HCEC 1CT (cell line): ENCODE results near the gene SAMHD1.
A peak's percentile ranks its signal among the peaks of the same experiment; 100 is the strongest.
"Not testable (repeated sequence)": the region's sequence is repeated elsewhere in the genome, so short reads cannot be mapped to it uniquely, and the experiment has no call there.

Experiments
- DNase-seq: peaks from one replicate; pipeline ENCODE4 v3.0.0-alpha.2; 2017

The SAMHD1 gene

GRCh38 chr20:36906086-36906485 lies 45.4 kb downstream of the SAMHD1 start:
- DNase-seq: not testable (repeated sequence)

- DNase-seq: not testable (repeated sequence)
These were observed 45.9 kb downstream of the SAMHD1 start for GRCh38 chr20:36905566-36905965.

- no peak for DNase-seq
These were observed 46.8 kb downstream of the SAMHD1 start for GRCh38 chr20:36904690-36905089.

GRCh38 chr20:36895036-36895435 lies 56.5 kb downstream of the SAMHD1 start:
- no peak for DNase-seq

- no peak for DNase-seq
These were observed 57.7 kb downstream of the SAMHD1 start for GRCh38 chr20:36893801-36894200.

- DNase-seq: no peak
These were observed 60.3 kb downstream of the SAMHD1 start for GRCh38 chr20:36891211-36891610.

- DNase-seq: no peak
These were observed 60.9 kb downstream of the SAMHD1 start for GRCh38 chr20:36890586-36890985.

GRCh38 chr20:36888880-36889516 lies 62.5 kb downstream of the SAMHD1 start:
- no peak for DNase-seq

GRCh38 chr20:36887752-36888090 lies 63.8 kb downstream of the SAMHD1 start:
- DNase-seq: peak; percentile 12

GRCh38 chr20:36886859-36887751 lies 64.4 kb downstream of the SAMHD1 start:
- DNase-seq: peak; percentile 65

GRCh38 chr20:36885356-36885755 lies 66.2 kb downstream of the SAMHD1 start:
- peak; percentile 15 for DNase-seq

GRCh38 chr20:36883977-36884535 lies 67.5 kb downstream of the SAMHD1 start:
- no peak for DNase-seq

- DNase-seq: no peak
These were observed 69.6 kb downstream of the SAMHD1 start for GRCh38 chr20:36881888-36882287.

GRCh38 chr20:36881331-36881730 lies 70.2 kb downstream of the SAMHD1 start:
- DNase-seq: no peak

GRCh38 chr20:36880741-36881250 lies 70.7 kb downstream of the SAMHD1 start:
- DNase-seq: no peak

- DNase-seq: no peak
These were observed 72.6 kb downstream of the SAMHD1 start for GRCh38 chr20:36878941-36879340.

GRCh38 chr20:36876473-36876833 lies 75.1 kb downstream of the SAMHD1 start:
- DNase-seq: no peak

- no peak for DNase-seq
These were observed 75.6 kb downstream of the SAMHD1 start, which contains the start of gene TLDC2 for GRCh38 chr20:36875702-36876472. Gene TLDC2, plus strand, starts transcription at chr20:36876138. Its CDS starts 37 bp downstream, at chr20:36876175.

- not testable (repeated sequence) for DNase-seq
These were observed 76.4 kb downstream of the SAMHD1 start for GRCh38 chr20:36875093-36875492.

GRCh38 chr20:36873498-36874189 lies 77.9 kb downstream of the SAMHD1 start:
- DNase-seq: no peak

- no peak for DNase-seq
These were observed 78.7 kb downstream of the SAMHD1 start for GRCh38 chr20:36872852-36873251.
